ENCODE measurements around the gene TUBGCP3.

The TUBGCP3 gene

DNA sequence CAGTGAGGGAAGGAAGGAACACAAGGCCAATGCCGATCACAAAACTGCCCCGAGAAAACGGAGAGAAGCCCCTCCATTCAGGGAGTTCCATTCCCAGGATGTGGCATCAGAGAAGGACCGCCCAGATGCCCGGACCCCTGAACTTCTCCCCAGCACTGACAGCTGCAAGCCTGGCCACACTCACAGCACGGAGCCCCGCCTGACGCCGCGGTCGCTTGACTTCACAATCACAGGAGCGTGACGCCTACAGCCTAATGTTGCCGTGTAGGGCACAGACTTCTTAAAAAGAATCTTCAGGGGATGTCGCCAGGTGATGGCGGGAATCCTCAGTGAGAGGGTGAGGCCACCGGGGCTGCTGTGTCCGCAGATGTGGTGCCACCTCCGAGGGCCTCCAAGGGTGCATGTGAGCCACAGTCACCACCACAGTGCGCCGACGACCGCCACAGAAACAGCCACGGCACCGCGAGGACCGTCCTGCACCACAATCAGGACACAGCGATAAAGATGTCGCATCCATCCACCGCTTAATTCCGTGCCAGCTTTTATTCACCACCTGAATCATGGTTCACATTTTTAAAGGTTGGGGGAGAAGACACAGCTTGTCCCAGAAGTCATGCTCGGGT, 134.6 kb downstream of the TUBGCP3 start:
- H3K4me3 ChIP-seq (ENCODE audit: low read length), result no peak overlapping the region
- H4K5ac ChIP-seq (ENCODE audit: low read length), result no peak overlapping the region
- H3K4me2 ChIP-seq (ENCODE audit: low read length), result no peak overlapping the region
- no peak for DNase-seq
- H3K79me1 ChIP-seq (ENCODE audit: low read length), result no peaks in the 10 kb centered on the region
- no peaks in the 10 kb centered on the region for H3K36me3 ChIP-seq (ENCODE audit: control insufficient read depth, insufficient read depth, low read length)
- no peak overlapping the region for H3K4ac ChIP-seq (ENCODE audit: low read depth, low read length)
- no peaks in the 10 kb centered on the region for H3K4me1 ChIP-seq (ENCODE audit: control insufficient read depth, low read depth, low read length)
- no peaks in the 10 kb centered on the region for H3K79me2 ChIP-seq (ENCODE audit: control insufficient read depth, insufficient read depth, low read length)
- no peak overlapping the region for H3K56ac ChIP-seq (ENCODE audit: low read length)
- no peak overlapping the region for H2AK5ac ChIP-seq (ENCODE audit: low read length)
- no peak overlapping the region for H3K23ac ChIP-seq (ENCODE audit: low read length)
- WGBS (ENCODE audit: extremely low coverage, insufficient coverage, low lambda C conversion rate), result no CpG with 5 or more reads among the region's 32 CpGs
- no peaks in the 10 kb centered on the region for H3K27me3 ChIP-seq (ENCODE audit: insufficient read depth, low read length, poor library complexity)
- no peak overlapping the region for H2BK5ac ChIP-seq (ENCODE audit: low read length)
- no peak overlapping the region for H3K18ac ChIP-seq (ENCODE audit: low read length)
- no peak overlapping the region for H2BK120ac ChIP-seq (ENCODE audit: low read depth, low read length)
- H2BK15ac ChIP-seq (replicated peaks; ENCODE audit: low read depth), result no peak overlapping the region
- H4K8ac ChIP-seq (ENCODE audit: low read depth, low read length), result no peak overlapping the region
- H3K9ac ChIP-seq (ENCODE audit: low read length), result no peak overlapping the region
- H3K27ac ChIP-seq (ENCODE audit: low read depth, low read length), result no peak overlapping the region

DNA sequence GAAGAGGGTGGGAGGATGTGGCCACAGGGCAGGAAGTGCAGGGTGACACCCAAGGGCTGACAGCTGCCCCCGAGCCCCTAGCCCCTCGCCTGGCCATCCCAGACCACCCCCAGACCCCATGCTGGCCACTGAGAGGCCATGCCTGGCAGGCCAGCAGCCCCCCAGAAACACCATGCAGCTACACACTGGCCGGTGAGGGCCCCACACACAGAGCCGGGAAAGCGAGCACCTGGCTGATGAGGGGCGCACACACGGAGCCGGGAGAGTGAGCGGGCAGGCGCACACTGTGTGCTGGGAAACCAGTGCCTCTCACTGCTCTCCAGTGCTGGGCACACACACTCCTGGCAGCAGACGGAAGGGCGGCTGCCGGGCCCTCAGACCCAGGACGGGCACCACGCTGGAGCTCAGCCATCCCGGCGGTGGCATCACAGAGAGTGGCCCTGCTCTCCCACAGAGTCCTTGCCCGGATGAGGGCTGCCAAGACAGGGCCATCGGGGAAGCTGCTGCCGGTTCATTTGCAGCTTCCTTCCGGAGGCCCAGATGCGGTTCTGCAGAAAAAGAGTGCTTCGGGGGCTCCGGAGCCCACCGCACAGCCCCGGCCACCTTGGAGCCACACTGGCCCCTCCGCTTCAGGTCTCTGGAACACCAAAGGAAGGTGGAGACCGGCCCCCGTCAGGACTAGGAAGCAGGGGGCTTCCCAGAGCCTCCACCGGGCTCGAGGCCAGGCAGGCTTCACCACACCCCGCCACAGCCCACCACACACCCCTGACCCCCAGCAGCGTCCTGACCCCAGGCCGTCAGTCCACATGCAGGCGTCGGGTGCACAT, 135.4 kb downstream of the TUBGCP3 start:
- Histone ChIP-seq H2BK5ac (ENCODE audit: low read length) (no peak overlapping the region), H3K4me2 (ENCODE audit: low read length) (no peak overlapping the region), H3K27me3 (ENCODE audit: insufficient read depth, low read length, poor library complexity) (no peaks in the 10 kb centered on the region), H3K4ac (ENCODE audit: low read depth, low read length) (no peak overlapping the region), H2BK15ac (replicated peaks; ENCODE audit: low read depth) (no peak overlapping the region), H2AK5ac (ENCODE audit: low read length) (no peak overlapping the region), H4K5ac (ENCODE audit: low read length) (no peak overlapping the region), H3K4me1 (ENCODE audit: control insufficient read depth, low read depth, low read length) (no peaks in the 10 kb centered on the region), H3K56ac (ENCODE audit: low read length) (no peak overlapping the region), H2BK120ac (ENCODE audit: low read depth, low read length) (no peak overlapping the region), H3K4me3 (ENCODE audit: low read length) (no peak overlapping the region), H3K27ac (ENCODE audit: low read depth, low read length) (no peak overlapping the region), H3K79me1 (ENCODE audit: low read length) (no peaks in the 10 kb centered on the region), H3K36me3 (ENCODE audit: control insufficient read depth, insufficient read depth, low read length) (no peaks in the 10 kb centered on the region), H3K23ac (ENCODE audit: low read length) (no peak overlapping the region), H4K8ac (ENCODE audit: low read depth, low read length) (no peak overlapping the region), H3K9ac (ENCODE audit: low read length) (no peak overlapping the region), H3K18ac (ENCODE audit: low read length) (no peak overlapping the region), H3K79me2 (ENCODE audit: control insufficient read depth, insufficient read depth, low read length) (no peaks in the 10 kb centered on the region)
- no CpG with 5 or more reads among the region's 36 CpGs for WGBS (ENCODE audit: extremely low coverage, insufficient coverage, low lambda C conversion rate)
- DNase-seq, result no peak

DNA sequence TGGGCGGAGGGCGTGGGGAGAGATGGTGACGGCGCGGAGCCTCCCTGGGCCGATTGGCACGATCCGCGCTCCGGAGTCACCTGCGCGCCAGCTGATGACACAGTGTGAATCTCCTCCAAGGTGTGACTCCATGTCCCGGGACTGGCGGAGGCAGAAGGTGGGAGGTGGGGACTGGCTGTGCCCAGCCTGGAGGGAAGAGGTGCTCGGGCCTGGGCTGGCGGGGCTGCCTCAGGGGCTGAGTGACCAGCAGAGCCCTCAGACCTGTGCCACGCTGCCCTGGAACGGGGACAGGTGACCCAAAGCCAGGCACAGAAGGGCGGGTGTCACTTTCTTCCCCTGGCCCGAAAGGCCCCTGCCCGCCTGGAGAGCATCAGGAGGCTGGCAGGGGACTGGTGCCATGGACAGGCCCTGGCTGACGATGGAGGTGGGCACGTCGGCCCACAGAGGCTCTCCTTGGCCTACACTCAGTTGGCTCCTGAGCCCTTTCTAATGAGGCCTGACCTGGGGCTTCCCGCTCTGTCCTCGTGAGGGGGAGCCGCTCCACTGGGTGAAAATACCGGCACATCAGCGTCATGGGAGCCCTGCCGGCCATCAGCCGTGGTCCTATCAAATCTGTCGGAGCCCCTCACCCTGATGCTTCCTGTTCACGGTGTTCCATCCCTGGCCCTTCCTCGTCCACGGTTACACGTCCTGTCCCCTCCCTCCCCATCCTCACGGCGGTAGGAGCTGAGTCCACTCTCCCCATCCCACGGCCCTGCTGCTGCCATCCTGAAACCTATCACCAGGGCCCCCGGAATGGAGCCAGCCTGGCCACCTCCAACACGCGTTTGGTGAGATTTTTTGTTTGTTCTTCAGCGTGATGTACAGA, 136.2 kb downstream of the TUBGCP3 start:
- H3K4me2 ChIP-seq (ENCODE audit: low read length), result no peak overlapping the region
- no peaks in the 10 kb centered on the region for H3K27me3 ChIP-seq (ENCODE audit: insufficient read depth, low read length, poor library complexity)
- WGBS (ENCODE audit: extremely low coverage, insufficient coverage, low lambda C conversion rate), result no CpG with 5 or more reads among the region's 43 CpGs
- no peak overlapping the region for H4K5ac ChIP-seq (ENCODE audit: low read length)
- H3K4ac ChIP-seq (ENCODE audit: low read depth, low read length), result no peak overlapping the region
- no peak overlapping the region for H3K18ac ChIP-seq (ENCODE audit: low read length)
- no peak overlapping the region for H2BK15ac ChIP-seq (replicated peaks; ENCODE audit: low read depth)
- no peaks in the 10 kb centered on the region for H3K4me1 ChIP-seq (ENCODE audit: control insufficient read depth, low read depth, low read length)
- no peak overlapping the region for H3K56ac ChIP-seq (ENCODE audit: low read length)
- H3K4me3 ChIP-seq (ENCODE audit: low read length), result no peak overlapping the region
- H3K79me1 ChIP-seq (ENCODE audit: low read length), result no peaks in the 10 kb centered on the region
- no peaks in the 10 kb centered on the region for H3K79me2 ChIP-seq (ENCODE audit: control insufficient read depth, insufficient read depth, low read length)
- no peaks in the 10 kb centered on the region for H3K36me3 ChIP-seq (ENCODE audit: control insufficient read depth, insufficient read depth, low read length)
- H3K9ac ChIP-seq (ENCODE audit: low read length), result no peak overlapping the region
- H4K8ac ChIP-seq (ENCODE audit: low read depth, low read length), result no peak overlapping the region
- no peak for DNase-seq
- no peak overlapping the region for H3K23ac ChIP-seq (ENCODE audit: low read length)
- no peak overlapping the region for H2AK5ac ChIP-seq (ENCODE audit: low read length)
- no peak overlapping the region for H2BK120ac ChIP-seq (ENCODE audit: low read depth, low read length)
- no peak overlapping the region for H3K27ac ChIP-seq (ENCODE audit: low read depth, low read length)
- H2BK5ac ChIP-seq (ENCODE audit: low read length), result no peak overlapping the region

DNA sequence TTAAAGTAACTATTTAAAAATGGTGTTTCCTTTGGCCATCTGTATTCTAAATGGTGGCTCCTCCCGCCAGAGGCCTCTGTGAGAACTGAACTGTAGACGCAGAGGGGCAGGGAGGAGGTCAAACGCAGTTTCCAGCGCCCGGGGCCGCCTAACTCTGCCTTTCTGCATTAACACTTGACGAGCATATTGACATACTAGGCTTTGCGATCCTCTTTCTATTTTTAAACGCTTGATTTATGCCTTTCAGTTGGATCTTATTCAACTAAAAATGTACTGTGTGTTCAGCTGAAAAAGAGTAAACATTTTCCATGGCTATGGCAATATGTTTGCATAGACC, 137.1 kb downstream of the TUBGCP3 start:
- Histone ChIP-seq H3K27me3 (ENCODE audit: insufficient read depth, low read length, poor library complexity) (no peaks in the 10 kb centered on the region), H3K18ac (ENCODE audit: low read length) (no peak overlapping the region), H3K4me2 (ENCODE audit: low read length) (no peak overlapping the region), H3K4me3 (ENCODE audit: low read length) (no peak overlapping the region), H3K4me1 (ENCODE audit: control insufficient read depth, low read depth, low read length) (no peaks in the 10 kb centered on the region), H3K79me1 (ENCODE audit: low read length) (no peaks in the 10 kb centered on the region), H2BK120ac (ENCODE audit: low read depth, low read length) (no peak overlapping the region), H2BK15ac (replicated peaks; ENCODE audit: low read depth) (no peak overlapping the region), H2AK5ac (ENCODE audit: low read length) (no peak overlapping the region), H3K27ac (ENCODE audit: low read depth, low read length) (no peak overlapping the region), H3K23ac (ENCODE audit: low read length) (no peak overlapping the region), H3K56ac (ENCODE audit: low read length) (no peak overlapping the region), H3K4ac (ENCODE audit: low read depth, low read length) (no peak overlapping the region), H4K5ac (ENCODE audit: low read length) (no peak overlapping the region), H2BK5ac (ENCODE audit: low read length) (no peak overlapping the region), H3K79me2 (ENCODE audit: control insufficient read depth, insufficient read depth, low read length) (no peaks in the 10 kb centered on the region), H3K36me3 (ENCODE audit: control insufficient read depth, insufficient read depth, low read length) (no peaks in the 10 kb centered on the region), H3K9ac (ENCODE audit: low read length) (no peak overlapping the region), H4K8ac (ENCODE audit: low read depth, low read length) (no peak overlapping the region)
- no peak for DNase-seq
- WGBS (ENCODE audit: extremely low coverage, insufficient coverage, low lambda C conversion rate), result no CpG with 5 or more reads among the region's 9 CpGs

DNA sequence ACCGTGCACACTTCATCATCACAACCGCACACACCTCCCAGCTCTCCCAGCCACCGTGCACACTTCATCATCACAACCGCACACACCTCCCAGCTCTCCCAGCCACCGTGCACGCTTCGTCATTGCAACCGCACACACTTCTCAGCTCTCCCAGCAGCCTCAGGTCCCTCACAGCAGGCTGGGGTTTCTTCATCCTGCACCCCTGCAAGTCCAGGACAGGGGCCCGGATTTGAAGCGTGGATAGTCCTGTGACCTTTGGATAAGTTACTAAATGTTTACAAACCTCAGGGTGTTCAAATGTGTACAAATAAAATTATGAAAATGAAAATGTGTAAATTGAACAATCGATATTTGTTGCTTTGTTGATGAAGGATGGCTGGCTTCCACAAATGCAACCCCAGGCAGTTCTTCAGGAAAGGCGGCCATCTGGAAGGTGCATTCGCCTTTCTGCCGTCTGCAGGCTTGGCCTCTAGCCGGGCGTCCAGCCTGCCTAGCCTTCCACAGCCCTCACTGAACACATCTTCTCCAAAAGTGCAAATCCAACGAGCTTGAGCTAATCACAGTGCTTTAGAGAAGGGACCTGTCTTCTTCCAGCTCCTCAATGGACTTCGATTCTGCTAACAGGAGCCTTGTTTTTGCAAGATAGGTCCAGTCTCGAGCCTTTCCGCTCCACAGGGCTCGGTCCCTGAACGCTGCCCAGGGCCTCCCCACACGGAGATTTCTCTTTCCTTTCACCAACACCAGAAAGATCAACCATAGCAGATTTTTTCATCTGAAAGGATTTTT, 137.6 kb downstream of the TUBGCP3 start:
- no peaks in the 10 kb centered on the region for H3K4me1 ChIP-seq (ENCODE audit: control insufficient read depth, low read depth, low read length)
- WGBS (ENCODE audit: extremely low coverage, insufficient coverage, low lambda C conversion rate), result 100% methylated on average over 1 of the region's 23 CpGs

More for the DNA sequence above, 137.6 kb downstream of the TUBGCP3 start:
- no peak overlapping the region for H3K23ac ChIP-seq (ENCODE audit: low read length)
- H2AK5ac ChIP-seq (ENCODE audit: low read length), result no peak overlapping the region
- no peaks in the 10 kb centered on the region for H3K36me3 ChIP-seq (ENCODE audit: control insufficient read depth, insufficient read depth, low read length)
- H4K5ac ChIP-seq (ENCODE audit: low read length), result no peak overlapping the region
- H2BK15ac ChIP-seq (replicated peaks; ENCODE audit: low read depth), result no peak overlapping the region
- H3K18ac ChIP-seq (ENCODE audit: low read length), result no peak overlapping the region
- H3K4me3 ChIP-seq (ENCODE audit: low read length), result no peak overlapping the region
- H3K79me1 ChIP-seq (ENCODE audit: low read length), result no peaks in the 10 kb centered on the region
- no peak overlapping the region for H2BK120ac ChIP-seq (ENCODE audit: low read depth, low read length)
- no peak for DNase-seq
- no peak overlapping the region for H3K27ac ChIP-seq (ENCODE audit: low read depth, low read length)
- no peaks in the 10 kb centered on the region for H3K79me2 ChIP-seq (ENCODE audit: control insufficient read depth, insufficient read depth, low read length)
- no peaks in the 10 kb centered on the region for H3K27me3 ChIP-seq (ENCODE audit: insufficient read depth, low read length, poor library complexity)
- no peak overlapping the region for H2BK5ac ChIP-seq (ENCODE audit: low read length)
- no peak overlapping the region for H3K56ac ChIP-seq (ENCODE audit: low read length)
- no peak overlapping the region for H3K9ac ChIP-seq (ENCODE audit: low read length)
- no peak overlapping the region for H3K4me2 ChIP-seq (ENCODE audit: low read length)
- H3K4ac ChIP-seq (ENCODE audit: low read depth, low read length), result no peak overlapping the region
- no peak overlapping the region for H4K8ac ChIP-seq (ENCODE audit: low read depth, low read length)

Data from mesendoderm (in vitro differentiated cells).